ENCODE results near the gene POLRMT.

DNA sequence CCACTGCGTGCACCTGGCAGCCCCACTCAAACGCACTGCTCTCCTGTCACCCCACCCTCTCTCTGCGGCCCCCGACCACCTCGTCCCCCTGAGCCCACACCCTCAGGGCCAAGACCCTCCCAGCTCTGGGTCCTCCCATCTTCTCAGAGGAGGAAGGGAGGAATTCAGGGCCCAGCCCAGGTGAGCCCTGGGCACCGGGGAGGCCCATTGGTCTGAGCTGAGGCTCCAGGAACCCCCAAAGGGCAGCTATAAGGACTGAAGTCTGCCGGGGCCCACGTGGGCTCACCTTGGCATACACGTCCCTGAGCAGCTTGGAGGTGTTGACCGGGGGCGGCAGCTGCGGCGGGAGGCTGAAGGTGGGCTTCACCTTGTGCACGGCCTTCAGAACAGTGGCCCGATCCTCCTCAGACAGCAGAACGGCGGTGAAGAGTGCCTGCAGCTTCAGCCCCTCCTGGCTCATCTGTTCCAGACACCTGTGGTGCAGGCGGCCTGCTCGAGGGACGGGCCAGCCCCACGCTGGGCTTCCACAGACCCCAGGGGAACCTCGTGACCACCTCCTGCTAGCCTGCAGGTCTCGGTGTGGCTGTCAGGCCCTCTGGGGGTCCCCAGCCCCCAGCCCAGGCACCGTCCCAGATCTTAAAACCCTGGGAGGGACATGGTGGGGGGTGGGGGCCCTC lies 8.8 kb downstream of the POLRMT start:
- no peak for TF ChIP-seq POLR2A (IDR thresholded peaks at IDR 0.05)
- TF ChIP-seq, protein P1, sequence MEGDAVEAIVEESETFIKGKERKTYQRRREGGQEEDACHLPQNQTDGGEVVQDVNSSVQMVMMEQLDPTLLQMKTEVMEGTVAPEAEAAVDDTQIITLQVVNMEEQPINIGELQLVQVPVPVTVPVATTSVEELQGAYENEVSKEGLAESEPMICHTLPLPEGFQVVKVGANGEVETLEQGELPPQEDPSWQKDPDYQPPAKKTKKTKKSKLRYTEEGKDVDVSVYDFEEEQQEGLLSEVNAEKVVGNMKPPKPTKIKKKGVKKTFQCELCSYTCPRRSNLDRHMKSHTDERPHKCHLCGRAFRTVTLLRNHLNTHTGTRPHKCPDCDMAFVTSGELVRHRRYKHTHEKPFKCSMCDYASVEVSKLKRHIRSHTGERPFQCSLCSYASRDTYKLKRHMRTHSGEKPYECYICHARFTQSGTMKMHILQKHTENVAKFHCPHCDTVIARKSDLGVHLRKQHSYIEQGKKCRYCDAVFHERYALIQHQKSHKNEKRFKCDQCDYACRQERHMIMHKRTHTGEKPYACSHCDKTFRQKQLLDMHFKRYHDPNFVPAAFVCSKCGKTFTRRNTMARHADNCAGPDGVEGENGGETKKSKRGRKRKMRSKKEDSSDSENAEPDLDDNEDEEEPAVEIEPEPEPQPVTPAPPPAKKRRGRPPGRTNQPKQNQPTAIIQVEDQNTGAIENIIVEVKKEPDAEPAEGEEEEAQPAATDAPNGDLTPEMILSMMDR (IDR thresholded peaks at IDR 0.05), result no peak
